HUDEP-2 (cell line): ENCODE results near the gene FAM110C.
"Not testable (repeated sequence)": the region's sequence is repeated elsewhere in the genome, so short reads cannot be mapped to it uniquely, and the experiment has no call there.

Experiments
- DNase-seq, 76 experiments: peaks; one replicate each; lab custom pipeline; 2025; ENCODE audit not compliant: unreplicated experiment in 76 of 76; lab: John Stamatoyannopoulos, UW

FAM110C gene

DNA sequence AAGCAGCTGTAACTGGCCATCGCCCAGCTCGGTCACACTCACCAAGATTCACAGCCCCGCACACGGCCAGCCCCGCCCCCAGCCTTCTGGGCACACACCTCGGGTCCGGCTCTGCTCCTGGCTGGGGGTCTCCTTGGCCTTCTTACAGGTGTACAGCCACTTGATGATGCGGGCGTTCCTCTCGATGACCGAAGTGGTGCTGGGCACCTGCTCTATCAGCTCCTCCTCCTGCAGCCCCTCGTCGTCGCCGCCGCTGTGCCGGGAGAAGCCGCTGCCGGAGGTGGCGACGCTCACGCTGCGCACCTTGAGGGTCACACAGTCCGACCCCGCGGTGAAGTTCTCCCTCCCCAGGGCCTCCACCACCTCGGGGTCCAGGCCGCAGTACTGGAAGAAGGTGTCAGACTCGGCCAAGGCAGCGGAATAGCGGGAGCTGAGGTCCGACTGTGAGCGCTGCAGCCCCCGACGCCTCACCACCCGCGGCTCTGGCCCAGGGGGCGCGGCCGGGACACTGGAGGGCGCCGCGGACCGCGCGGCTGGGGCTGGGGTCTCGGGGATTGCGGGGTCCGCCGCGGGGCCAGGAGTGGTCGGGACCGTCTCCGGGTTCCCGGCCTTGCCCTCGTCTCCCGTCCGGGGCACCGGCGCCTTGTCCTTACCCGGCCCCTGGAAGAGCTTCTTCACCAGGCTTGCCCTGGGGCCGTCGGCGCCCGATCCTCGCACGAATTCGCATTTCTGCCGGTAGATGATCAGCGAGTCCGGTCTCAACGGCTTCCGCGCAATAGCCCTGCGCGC lies 769 bp downstream of the FAM110C start:
- no peak for DNase-seq

DNA sequence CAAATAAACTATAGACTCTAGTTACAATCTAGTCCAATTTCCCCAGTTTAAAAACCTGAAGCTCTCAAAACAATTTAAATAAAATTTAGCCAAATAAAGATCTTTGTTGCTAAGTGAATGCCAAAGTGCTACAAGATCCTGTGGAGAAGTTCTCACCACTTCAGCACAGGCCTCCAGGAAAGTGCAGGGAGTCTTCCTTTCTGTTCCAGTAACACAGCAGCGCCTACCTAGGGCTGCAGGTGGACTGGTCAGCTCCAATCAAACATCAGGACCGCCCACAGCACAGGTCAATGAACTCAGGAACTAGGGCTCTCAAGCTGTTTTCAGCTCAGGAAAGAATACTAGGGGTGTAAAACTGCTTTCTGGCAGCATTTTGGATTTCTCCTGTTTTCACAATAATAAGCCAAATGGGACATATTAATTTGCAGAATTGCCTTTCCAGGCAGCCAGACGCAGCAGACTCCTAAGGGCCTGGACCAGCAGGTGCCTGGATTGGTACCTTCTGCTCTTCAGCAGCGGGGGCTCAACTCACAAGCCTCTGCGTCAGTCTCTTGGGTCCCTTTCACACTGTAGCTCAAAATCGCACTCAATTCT lies 1.5 kb downstream of the FAM110C start:
- no peak for DNase-seq

DNA sequence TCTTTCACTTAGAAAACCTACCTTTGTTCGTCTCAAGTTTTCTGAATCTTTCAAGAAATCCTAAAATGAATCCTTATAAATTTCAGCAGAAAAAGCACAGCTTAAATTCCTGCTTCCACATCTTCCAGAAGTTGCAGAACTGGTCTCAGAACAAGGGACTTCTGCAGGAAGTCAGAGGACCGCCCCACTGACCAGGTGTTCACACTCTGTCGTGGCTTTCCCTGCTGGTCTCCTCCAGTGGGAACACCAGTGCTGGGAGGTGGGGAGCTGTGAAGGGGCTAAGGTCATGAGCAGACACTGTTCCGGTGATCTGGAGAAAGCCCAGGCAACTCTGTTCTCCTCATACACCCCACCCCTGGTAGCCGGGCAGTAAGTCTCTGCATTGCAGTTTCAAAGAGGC lies 3.5 kb downstream of the FAM110C start:
- no peak for DNase-seq

DNA sequence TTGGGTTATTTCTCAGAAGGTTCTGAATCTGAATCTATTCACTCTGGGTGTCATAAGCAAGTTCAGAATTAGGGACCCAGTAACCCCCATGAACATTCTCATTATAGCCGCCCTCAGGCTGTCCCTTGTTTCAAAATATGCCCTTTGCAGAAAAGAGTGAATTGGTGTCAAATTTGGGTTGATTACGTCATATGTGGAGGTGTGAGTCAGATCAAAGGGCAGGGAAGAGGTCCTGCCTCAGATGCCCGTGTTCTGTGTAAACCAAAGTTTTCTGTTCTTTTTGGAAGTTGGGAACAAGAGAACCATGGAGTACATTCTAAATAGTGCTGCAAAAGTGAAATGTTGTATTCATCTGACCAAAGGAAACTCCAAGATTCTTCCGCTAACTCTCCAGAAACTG lies 5.8 kb downstream of the FAM110C start:
- DNase-seq, result no peak

DNA sequence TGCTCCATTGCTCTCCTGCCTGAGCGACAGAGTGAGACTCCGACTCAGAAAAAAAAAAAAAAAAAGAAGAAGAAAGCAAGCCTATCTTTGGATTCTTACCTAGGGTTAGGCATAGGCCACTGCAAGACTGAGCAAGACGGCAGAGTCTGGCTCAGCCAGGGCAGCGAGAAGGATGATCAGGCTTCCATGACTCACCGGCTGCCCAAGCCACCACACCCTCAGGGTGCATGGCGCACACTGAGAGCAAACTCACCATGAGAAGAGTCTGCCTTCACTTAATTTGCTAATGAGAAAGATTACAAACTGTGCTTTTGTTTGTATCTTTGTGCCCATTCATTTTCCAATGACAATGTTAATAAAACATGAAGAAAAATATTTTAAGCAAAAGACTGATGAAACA lies 8.2 kb downstream of the FAM110C start:
- no peak for DNase-seq

DNA sequence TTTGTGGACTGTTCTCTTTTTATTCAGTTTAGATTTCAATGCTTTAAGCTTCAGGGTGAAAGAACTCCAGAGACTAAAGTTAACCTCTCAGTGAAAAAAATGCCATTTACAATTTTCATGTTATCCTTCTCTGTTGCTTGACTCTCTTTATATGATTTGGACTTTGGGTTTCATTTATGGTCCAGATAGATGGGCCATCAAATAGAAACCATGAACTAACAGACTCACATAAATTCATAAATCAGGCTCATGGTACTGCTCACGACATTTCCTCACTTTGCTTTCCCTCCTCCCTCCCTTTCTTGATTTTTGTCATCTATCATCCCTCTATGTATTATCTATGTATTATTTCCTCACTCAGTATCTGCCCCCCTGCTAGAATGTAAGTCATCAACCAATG lies 10.0 kb downstream of the FAM110C start:
- DNase-seq, result no peak

DNA sequence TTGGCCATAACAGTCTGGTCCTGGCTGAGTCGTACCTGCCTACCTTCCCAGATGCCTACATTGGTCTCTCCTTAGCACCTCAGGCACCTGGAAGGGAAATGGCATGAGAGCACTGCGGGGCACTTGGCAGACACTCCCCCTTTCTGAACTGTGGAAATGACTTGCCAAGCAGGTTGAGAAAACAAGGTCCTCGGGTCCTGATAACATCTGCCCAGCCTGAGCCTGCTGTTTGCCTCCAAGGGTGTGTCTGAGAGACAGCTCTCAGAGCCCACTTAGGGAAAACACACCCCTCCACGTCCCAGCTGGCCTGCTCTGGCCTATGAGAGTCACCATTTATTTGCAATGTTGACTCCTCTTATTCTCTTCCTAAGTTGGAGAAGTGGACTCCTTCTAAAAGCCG lies 10.5 kb downstream of the FAM110C start:
- peak in 1 of 76 experiments; percentile 2 for DNase-seq

DNA sequence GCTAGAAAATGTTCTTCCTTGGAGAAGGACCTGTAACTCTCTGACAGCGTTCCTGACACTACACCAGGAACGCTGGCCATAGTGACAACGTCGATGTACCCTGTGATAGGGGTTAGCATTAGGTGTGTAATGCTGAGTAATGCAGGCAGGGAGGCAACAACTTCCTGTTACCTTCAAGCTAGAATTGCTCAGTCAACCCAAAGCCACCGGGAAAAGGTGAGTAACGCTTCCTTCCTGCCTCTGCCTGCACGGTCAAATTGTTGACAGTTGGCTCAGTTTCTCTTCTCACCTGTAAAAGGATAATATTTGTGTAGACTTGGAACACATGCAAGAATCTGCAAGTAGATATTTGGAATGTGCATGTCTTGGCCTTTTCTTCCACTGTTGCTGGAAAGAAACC lies 12.7 kb downstream of the FAM110C start:
- DNase-seq, result no peak

DNA sequence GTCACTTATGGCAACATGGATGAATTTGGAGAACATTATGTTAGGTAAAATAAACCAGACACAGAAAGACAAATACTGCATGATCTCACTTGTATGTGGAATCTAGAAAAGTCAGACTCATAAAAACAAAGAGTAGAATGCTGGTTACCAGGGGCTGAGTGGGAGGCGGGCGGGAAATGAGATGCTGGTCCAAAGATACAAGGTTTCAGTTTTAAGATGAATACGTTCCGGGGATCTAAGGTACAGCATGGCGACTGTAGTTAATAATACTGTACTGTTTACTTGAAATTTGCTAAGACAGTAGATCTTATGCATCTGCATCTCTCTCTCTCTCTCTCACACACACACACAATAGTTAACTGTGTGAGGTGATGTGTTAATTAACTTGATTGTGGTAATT lies 14.2 kb downstream of the FAM110C start:
- no peak for DNase-seq

DNA sequence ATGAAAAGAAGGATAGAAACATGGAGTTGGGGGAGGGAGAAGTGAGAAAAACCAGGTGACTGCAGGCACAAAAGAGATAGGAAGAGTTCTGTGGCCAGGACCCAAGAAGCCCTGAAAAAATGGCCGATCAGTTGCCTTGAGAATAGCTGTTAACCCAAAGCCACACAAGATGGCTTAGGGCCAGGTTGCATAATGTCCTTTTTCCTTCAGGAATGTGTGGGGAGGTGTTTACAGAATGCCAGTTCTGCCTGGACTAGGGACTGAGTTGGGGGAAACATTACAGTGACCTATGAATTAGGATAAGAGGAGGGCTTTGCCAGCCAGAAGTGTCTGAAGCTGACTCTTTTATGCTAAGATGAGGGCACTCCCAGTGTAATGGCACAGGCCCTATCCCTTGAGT lies 17.1 kb downstream of the FAM110C start:
- DNase-seq, result no peak

DNA sequence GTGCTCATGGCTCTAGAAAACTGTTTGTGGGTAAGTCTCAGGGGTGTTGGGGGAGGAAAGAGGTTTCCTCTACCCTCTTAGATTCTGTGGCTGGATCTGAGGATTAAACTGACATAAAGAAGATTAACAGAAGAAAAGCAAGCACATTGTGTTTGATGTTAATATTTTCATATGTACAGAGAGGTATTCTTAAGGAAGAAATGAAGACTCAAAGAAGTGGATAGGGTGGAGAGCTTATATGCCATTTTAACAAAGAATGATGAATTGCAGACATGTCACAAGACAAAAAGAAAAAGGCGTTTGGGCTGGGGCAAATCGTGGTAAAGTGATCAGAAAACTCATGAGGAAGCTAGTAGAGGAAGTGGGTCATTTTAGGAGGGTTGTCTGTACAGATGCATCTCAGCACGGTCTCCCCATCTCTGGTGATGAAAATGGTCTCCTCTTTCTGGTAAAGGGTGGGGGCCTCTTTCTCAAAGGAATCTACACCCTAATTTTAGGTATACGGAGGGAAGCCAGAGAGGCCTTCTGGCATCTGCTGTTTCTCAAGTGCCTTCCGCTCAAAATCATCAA lies 17.8 kb downstream of the FAM110C start:
- DNase-seq, result no peak

DNA sequence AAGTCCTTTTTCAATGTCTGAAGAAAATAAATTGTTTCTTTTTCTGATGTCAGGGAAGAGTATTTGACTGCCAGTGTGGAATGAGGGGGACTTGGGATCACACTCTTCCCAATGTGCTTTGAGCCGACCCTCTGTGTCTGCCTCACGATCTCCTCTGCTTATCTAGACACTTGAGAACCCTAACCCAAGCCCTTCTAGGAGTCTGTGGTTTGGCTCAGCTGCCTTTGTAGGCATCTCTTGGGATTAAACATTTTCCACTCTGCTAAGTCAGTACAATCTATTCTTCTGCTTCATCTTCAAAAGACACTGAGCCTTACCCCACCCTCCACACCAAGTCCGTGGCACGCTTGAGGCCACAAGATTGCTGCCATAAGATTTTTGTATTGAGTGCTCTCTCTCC lies 19.4 kb downstream of the FAM110C start:
- no peak for DNase-seq

DNA sequence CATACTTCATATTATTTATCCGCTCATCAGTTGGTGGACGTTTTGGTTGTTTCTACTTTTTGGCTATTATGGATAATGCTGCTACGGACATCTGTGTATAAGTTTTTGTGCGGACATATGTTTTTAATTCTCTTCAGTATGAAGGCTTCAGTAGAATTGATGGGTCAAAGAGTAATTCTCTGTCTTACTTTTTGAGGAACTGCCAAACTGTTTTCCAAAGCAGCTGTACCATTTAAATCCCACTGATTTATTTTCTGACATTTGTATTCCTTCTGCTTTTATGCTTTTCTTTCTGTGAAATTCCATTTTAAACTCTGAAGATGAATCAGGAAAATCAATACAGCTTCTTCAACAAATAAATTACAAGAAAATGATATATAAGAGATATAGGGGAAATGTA lies 20.8 kb downstream of the FAM110C start:
- DNase-seq, result no peak

DNA sequence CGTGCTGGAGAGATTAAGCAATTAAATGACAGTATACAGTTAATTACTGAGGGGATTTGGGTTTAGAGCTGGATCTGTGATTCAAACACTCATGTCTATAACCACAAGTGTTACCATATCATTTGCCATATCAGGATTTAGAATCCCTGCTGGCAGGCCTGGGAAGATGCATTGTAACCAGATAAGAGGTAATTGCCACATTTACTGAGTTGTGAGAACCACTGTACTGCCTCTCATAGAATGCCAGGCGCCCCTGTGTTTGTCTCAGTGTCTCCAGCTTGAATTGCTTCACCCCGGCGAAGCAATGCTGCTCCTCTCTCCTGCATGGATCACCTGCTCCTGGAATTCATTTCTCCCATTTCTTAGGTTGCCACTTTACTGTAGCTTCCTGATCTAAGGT lies 21.7 kb downstream of the FAM110C start:
- DNase-seq, result not testable (repeated sequence)

DNA sequence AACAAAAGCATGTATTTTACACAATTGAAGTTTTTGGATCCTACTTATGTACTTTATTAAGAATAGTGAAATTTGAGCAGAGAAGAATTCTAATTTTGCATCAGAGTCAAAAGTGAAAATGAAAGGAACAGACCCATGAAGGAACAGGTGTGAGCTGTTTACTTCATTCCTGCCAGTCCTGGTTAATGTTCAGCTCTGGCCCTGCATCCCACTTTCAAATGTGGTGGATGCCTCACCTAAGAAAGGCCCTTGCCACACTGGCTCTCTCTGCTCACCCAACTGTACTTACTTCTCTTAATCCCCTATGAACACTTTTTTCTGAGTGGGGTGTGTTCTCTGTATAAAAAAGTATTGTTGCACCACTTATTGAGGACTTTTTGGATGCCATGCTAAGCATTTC lies 22.2 kb downstream of the FAM110C start:
- no peak for DNase-seq

DNA sequence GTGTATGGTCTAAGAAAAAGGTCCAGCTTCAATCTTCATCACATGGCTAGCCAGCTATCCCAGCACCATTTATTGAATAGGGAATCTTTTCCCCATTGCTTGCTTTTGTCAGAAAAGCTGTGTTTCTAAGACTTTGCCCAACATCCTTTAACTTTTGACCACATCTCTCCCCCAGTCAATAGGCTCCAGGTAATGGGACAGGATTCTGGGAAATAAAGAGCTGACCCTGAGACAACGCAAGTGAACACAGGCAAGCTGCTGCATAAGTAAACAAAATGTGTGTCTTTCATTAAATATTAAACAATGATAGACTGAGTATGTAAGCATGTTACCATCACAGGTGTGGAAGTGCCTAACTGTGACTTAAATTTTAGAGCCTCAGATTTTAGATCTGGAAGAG lies 23.0 kb downstream of the FAM110C start:
- DNase-seq, result no peak

DNA sequence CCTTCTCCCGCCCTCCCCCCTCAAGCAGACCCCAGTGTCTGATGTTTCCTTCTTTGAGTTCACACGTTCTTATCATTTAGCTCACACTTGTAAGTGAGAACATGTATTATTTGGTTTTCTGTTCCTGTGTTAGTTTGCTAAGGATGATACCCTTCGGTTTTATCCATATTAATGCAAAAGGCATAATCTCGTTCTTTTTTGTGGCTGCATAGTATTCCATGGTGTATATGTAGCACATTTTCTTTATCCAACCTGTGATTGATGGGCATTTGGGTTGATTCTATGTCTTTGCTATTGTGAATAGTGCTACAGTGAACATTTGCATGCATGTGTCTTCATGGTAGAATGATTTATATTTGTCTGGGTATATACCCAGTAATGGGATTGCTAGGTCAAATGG lies 24.1 kb downstream of the FAM110C start:
- DNase-seq, result not testable (repeated sequence)

DNA sequence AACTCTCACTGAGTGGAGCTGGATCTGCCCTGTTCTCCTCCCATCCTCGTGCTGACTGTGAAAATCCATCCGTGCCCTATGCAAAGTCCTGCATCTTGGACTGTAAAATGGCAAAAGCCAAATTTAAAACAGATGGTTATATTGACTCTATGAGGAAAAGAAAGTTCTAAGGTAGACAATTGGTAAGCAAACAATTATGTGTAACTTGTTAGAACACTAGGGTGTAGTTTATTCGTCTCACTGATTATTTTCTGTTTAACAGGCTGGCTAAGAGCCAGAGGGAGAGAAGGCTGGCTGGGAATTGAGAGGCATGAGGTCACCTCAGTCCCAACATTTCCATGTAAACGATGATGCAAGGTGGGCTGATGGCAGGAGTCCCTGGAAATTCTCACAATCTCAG lies 26.0 kb downstream of the FAM110C start:
- DNase-seq, result not testable (repeated sequence)

DNA sequence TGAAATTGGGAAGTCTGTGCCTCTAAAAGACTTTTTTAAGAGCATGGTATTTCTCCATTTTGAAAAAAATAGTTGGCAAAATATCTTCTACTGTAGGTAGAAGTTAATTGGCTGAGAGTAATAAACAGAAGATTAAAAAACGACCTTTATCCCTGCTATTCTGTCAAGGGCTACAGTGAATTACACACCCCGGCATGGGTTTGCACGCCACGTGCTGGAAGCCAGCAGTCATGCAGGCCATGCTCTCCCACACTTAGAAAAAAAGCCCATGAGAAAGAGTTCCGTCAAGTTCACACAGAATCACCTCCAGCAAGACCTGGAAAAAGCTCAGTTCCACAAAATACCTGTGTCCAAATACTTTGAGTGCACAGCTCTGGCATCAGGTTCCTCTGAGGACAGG lies 26.8 kb downstream of the FAM110C start:
- DNase-seq, result no peak

DNA sequence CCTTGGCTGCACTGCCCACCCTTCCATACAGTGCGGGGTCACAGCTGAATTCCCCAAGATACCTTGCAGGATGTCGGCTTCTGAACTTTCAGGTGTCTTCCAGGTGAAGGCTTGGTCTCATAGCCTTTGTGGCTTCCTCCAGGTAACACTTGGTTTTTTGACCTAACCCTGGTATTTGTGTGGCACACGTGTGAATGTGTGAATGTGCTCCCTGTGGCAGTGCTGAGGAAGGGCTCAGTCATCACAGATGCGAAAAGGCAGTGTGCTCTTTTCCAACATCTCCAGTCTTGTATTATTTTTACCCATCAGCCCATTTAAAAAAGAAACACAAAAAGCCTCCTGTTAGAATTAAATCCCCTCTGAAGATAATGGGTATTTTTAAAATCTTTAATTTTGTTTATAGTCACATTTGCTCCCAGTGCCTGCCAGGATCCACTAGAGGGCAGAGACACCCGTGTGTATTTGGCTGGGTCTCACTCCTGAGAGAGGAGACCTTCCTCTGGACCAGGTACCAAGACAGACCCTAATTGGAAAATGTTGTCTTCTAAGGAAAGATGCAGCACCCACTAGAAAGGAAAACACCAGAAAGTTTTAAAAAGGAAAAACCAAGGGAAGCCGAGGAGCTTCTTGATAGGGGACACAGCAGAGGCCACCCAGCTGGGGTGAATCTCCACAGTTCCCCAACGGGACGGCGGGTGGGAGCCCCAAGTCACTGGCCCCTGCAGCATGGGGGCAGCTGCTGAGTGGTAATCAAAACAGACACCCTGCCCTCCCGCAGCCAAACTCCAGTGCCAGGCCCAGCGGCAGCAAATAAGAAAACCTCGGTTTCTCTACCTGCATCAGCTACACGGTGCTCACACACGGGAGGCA lies 27.7 kb downstream of the FAM110C start:
- no peak for DNase-seq

DNA sequence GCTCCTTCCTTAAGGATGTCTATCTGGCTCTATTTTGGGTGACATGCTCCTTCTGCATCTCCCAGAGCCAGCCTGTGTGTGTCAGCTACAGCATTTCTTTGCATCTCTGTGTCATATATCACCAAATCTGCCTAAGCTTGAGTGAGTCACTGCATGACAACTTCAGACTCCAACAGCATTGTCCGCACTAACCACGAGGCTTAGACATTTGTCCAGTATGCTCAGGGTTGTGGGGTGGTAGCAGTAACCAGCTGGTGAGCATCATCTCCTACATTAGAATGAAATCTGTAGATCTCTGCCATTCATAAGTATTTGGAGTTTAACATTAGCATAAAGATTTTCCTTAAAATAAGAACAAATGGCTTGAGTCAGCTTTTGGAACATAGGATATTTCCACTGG lies 30.4 kb downstream of the FAM110C start:
- DNase-seq, result not testable (repeated sequence)
